Hepatocyte (in vitro differentiated cells): Measurements from ENCODE around the gene LRMDA. TPM values are rescaled to one million over a fixed set of nuclear protein-coding genes. Genes with fewer than 3 reads are reported as not detected.

Experiments used
- DNase-seq: peaks from one replicate; pipeline ENCODE4 v3.0.0-alpha.2; 2016; ENCODE audit warnings: low spot score
- H2AFZ ChIP-seq: fragments of 200-600 bp; sonication (generic); 2 replicates; pipeline ENCODE4 v1.6.0; 2016; ENCODE audit warnings: antibody characterized with exemption, mild to moderate bottlenecking
- H3K27ac ChIP-seq: fragments of 200-600 bp; sonication (generic); 2 replicates; pipeline ENCODE4 v1.5.1; 2016; ENCODE audit warnings: mild to moderate bottlenecking
- H3K27me3 ChIP-seq: fragments of 200-600 bp; sonication (generic); 2 replicates; pipeline ENCODE4 v1.6.1; 2016
- H3K36me3 ChIP-seq: fragments of 200-600 bp; sonication (generic); replicated peaks from 2 replicates; pipeline ENCODE4 v1.5.1; 2016; ENCODE audit warnings: low read depth; ENCODE audit not compliant: insufficient read depth
- H3K4me1 ChIP-seq: fragments of 200-600 bp; sonication (generic); 2 replicates; pipeline ENCODE4 v1.5.1; 2016; ENCODE audit warnings: mild to moderate bottlenecking, moderate library complexity; ENCODE audit not compliant: insufficient read depth
- H3K4me2 ChIP-seq: fragments of 200-600 bp; sonication (generic); 2 replicates; pipeline ENCODE4 v1.6.0; 2016
- H3K4me3 ChIP-seq: fragments of 200-600 bp; sonication (generic); 2 replicates; pipeline ENCODE4 v1.5.1; 2016; ENCODE audit warnings: mild to moderate bottlenecking
- H3K79me2 ChIP-seq: fragments of 200-600 bp; sonication (generic); 2 replicates; pipeline ENCODE4 v1.6.0; 2017; ENCODE audit warnings: mild to moderate bottlenecking
- H3K9me2 ChIP-seq: fragments of 200-600 bp; sonication (generic); replicated peaks from 2 replicates; pipeline ENCODE4 v1.6.0; 2017; ENCODE audit warnings: mild to moderate bottlenecking; ENCODE audit not compliant: insufficient read depth
- H3K9me3 ChIP-seq: fragments of 200-600 bp; sonication (generic); 2 replicates; pipeline ENCODE4 v1.5.1; 2016; ENCODE audit warnings: low read depth, mild to moderate bottlenecking
- H4K20me1 ChIP-seq: fragments of 200-600 bp; sonication (generic); 2 replicates; pipeline ENCODE4 v1.6.0; 2016; ENCODE audit warnings: mild to moderate bottlenecking; ENCODE audit not compliant: insufficient read depth, poor library complexity, severe bottlenecking
- CTCF ChIP-seq: fragments of 200-600 bp; sonication (generic); IDR thresholded peaks from 2 replicates; pipeline ENCODE4 v1.5.1; 2016; ENCODE audit warnings: antibody characterized with exemption, mild to moderate bottlenecking; ENCODE audit not compliant: poor library complexity
- EZH2 ChIP-seq: fragments of 200-600 bp; sonication (generic); IDR thresholded peaks from 2 replicates; pipeline ENCODE4 v1.6.1; 2016; ENCODE audit warnings: antibody characterized with exemption, mild to moderate bottlenecking, borderline replicate concordance
- EZH2phosphoT487 ChIP-seq: fragments of 200-600 bp; sonication (generic); IDR thresholded peaks from one replicate; pipeline ENCODE4 v1.6.1; 2018; ENCODE audit warnings: antibody characterized with exemption, mild to moderate bottlenecking, low read depth, moderate library complexity; ENCODE audit not compliant: unreplicated experiment, severe bottlenecking
- WGBS: methylation state at CpG from one replicate; pipeline ENCODE4 v1.1.6; 2016; ENCODE audit warnings: low lambda C conversion rate; ENCODE audit errors: missing lambda C conversion rate; 5-methylcytosine and 5-hydroxymethylcytosine counted together
- polyA plus RNA-seq: library from polyadenylated mRNA; unstranded; fragments of >200 nt; fragmentation: Nextera tagmentation; extraction: Ambion mirVana; gene quantifications from 2 replicates; pipeline ENCODE4 v1.2.1, GENCODE V29; 2016
- total RNA-seq: library from RNA; depleted of rRNA; stranded (reverse); fragments of >200 nt; gene quantifications from 2 replicates; pipeline ENCODE4 v1.2.3, GENCODE V29; 2014

LRMDA gene
- total and polyA plus RNA-seq, 2 experiments from 2014 or later = 5.6 to 15.7 TPM

- DNase-seq = peak; percentile 40
- H3K9me2 ChIP-seq = no peaks in the 10 kb centered on the region
- H3K4me2 ChIP-seq = no peak overlapping the region
- no peak overlapping the region for H2AFZ ChIP-seq
- no peaks in the 10 kb centered on the region for H3K9me3 ChIP-seq
- H3K79me2 ChIP-seq = no peaks in the 10 kb centered on the region
- peaks cover 12% of the 10 kb centered on the region for H3K4me1 ChIP-seq
- TF ChIP-seq CTCF (no peak), EZH2 (no peak), EZH2phosphoT487 (no peak)
- no peaks in the 10 kb centered on the region for H3K27me3 ChIP-seq
- H3K36me3 ChIP-seq = no peaks in the 10 kb centered on the region
- WGBS = 48% methylated on average over 2 of the region's 2 CpGs
- H3K27ac ChIP-seq = peak overlapping the region; percentile 61
- H3K4me3 ChIP-seq = no peak overlapping the region
- no peaks in the 10 kb centered on the region for H4K20me1 ChIP-seq
Observed at GRCh38 chr10:75733135-75733890, 301.9 kb downstream of the LRMDA start.

GRCh38 chr10:75736151-75736640 is 304.8 kb downstream of the LRMDA start:
- H3K9me3 ChIP-seq = no peaks in the 10 kb centered on the region
- no peak overlapping the region for H3K4me3 ChIP-seq
- no peak overlapping the region for H3K27ac ChIP-seq
- no peak overlapping the region for H2AFZ ChIP-seq
- no peaks in the 10 kb centered on the region for H3K36me3 ChIP-seq
- peaks cover 12% of the 10 kb centered on the region for H3K4me1 ChIP-seq
- H3K27me3 ChIP-seq = no peaks in the 10 kb centered on the region
- 89% methylated on average over 5 of the region's 5 CpGs for WGBS
- H3K9me2 ChIP-seq = no peaks in the 10 kb centered on the region
- TF ChIP-seq EZH2 (no peak), EZH2phosphoT487 (no peak), CTCF (no peak)
- H4K20me1 ChIP-seq = no peaks in the 10 kb centered on the region
- DNase-seq = no peak
- H3K79me2 ChIP-seq = no peaks in the 10 kb centered on the region
- no peak overlapping the region for H3K4me2 ChIP-seq

- Histone ChIP-seq H3K9me3 (no peaks in the 10 kb centered on the region), H3K4me2 (no peak overlapping the region), H3K79me2 (no peaks in the 10 kb centered on the region), H4K20me1 (no peaks in the 10 kb centered on the region), H3K9me2 (no peaks in the 10 kb centered on the region), H3K4me1 (peaks cover 12% of the 10 kb centered on the region), H3K27ac (no peak overlapping the region), H3K36me3 (no peaks in the 10 kb centered on the region), H3K4me3 (no peak overlapping the region), H2AFZ (no peak overlapping the region), H3K27me3 (no peaks in the 10 kb centered on the region)
- 92% methylated on average over 15 of the region's 15 CpGs for WGBS
- DNase-seq = no peak
- TF ChIP-seq CTCF (no peak), EZH2 (no peak), EZH2phosphoT487 (no peak)
Observed at GRCh38 chr10:75736889-75737579, 305.6 kb downstream of the LRMDA start.
